ENCODE data around the gene MARCHF2. TPM values are rescaled to one million over a fixed set of nuclear protein-coding genes. Genes with fewer than 3 reads are reported as not detected.

MARCHF2 gene
- polyA plus RNA-seq, 2 of the 4 experiments (the other 2 are of a cell fraction), result 12.4 to 13.1 TPM

- ChIA-PET POLR2A (no interaction called here), CTCF (interaction anchor here (1.0 kb wide), 1 partner anchor 77 kb away, joined by 3 read pairs; no protein-coding TSS in a partner anchor)
- Histone ChIP-seq H3K4me3 (no peak overlapping the region), H3K27ac (no peak overlapping the region), H3K9me3 (no peaks in the 10 kb centered on the region), H3K4me2 (no peak overlapping the region), H3K4me1 (peaks cover 13% of the 10 kb centered on the region)
- ATAC-seq, result no peak
- FAIRE-seq, result no peak
- WGBS (ENCODE audit: missing lambda C conversion rate), result 91% methylated on average over 6 of the region's 6 CpGs
- no peak for DNase-seq (ENCODE audit: low read depth in 1 of 2, low spot score in 1 of 2)
- TF ChIP-seq MYC (IDR thresholded peaks at IDR 0.05; ENCODE audit: borderline replicate concordance, low read length) (no peak), CTCF (IDR thresholded peaks at IDR 0.05) (no peak), HEYL (CRISPR knock-in tag; IDR thresholded peaks at IDR 0.05) (no peak), ZSCAN20 (CRISPR knock-in tag; IDR thresholded peaks at IDR 0.05) (no peak), ZFP36 (IDR thresholded peaks at IDR 0.05; ENCODE audit: borderline replicate concordance, partially characterized antibody) (no peak), HMGXB4 (CRISPR knock-in tag; IDR thresholded peaks at IDR 0.05; ENCODE audit: borderline replicate concordance) (no peak), RFX5 (IDR thresholded peaks at IDR 0.05) (no peak), GATA3 (IDR thresholded peaks at IDR 0.05; ENCODE audit: borderline replicate concordance) (no peak), RCOR1 (IDR thresholded peaks at IDR 0.05; ENCODE audit: low read depth, low read length) (no peak), MAX (IDR thresholded peaks at IDR 0.05) (no peak), HES2 (IDR thresholded peaks at IDR 0.05) (no peak), ESRRA (IDR thresholded peaks at IDR 0.05; ENCODE audit: borderline replicate concordance, low read length) (no peak), CHD4 (IDR thresholded peaks at IDR 0.05; ENCODE audit: borderline replicate concordance) (no peak), FOSL2 (IDR thresholded peaks at IDR 0.05) (no peak), FOSL2 (CRISPR knock-in tag; IDR thresholded peaks at IDR 0.05) (no peak), ELK1 (IDR thresholded peaks at IDR 0.05; ENCODE audit: low read depth, low read length) (no peak), CHD2 (IDR thresholded peaks at IDR 0.05; ENCODE audit: low read length, partially characterized antibody) (no peak), MAFK (IDR thresholded peaks at IDR 0.05; ENCODE audit: partially characterized antibody) (no peak)
Measured at GRCh38 chr19:8429044-8429443, 15.9 kb downstream of the MARCHF2 start.

GRCh38 chr19:8429826-8430225 is 16.7 kb downstream of the MARCHF2 start:
- no peak for ATAC-seq
- FAIRE-seq, result no peak
- ChIA-PET CTCF (no interaction called here), POLR2A (interaction anchor here (0.7 kb wide), 1 partner anchor 13 kb away, joined by 10 read pairs; no protein-coding TSS in a partner anchor)
- TF ChIP-seq ESRRA (IDR thresholded peaks at IDR 0.05; ENCODE audit: borderline replicate concordance, low read length), result no peak
- TF ChIP-seq KDM1A (IDR thresholded peaks at IDR 0.05; ENCODE audit: low read depth), result peak; percentile 45; the same call in 1 of the 2 replicates
- Histone ChIP-seq H3K4me3 (no peak overlapping the region), H3K4me1 (peaks cover 11% of the 10 kb centered on the region), H3K9me3 (no peaks in the 10 kb centered on the region), H3K4me2 (no peak overlapping the region), H3K27ac (no peak overlapping the region)
- no peak for DNase-seq (ENCODE audit: low read depth in 1 of 2, low spot score in 1 of 2)
- 93% methylated on average over 6 of the region's 6 CpGs for WGBS (ENCODE audit: missing lambda C conversion rate)

Measured in A549 (cell line).